K562 (cell line): Measurements from ENCODE around the gene OTUB2. TPM values are rescaled to one million over a fixed set of nuclear protein-coding genes. Genes with fewer than 3 reads are reported as not detected.

Source experiments
- ATAC-seq: fragments of 200-7000 bp; cut with Tn5 transposase; 3 replicates; pipeline ENCODE4 v1.9.1; 2020; ENCODE audit warnings: moderate library complexity
- BruUV-seq: library from RNA; stranded (reverse); fragments of 400-500 nt; replicated peaks from 2 replicates; lab custom pipeline; 2021; lab: Mats Ljungman, UMichigan
- CTCF ChIA-PET: fragments of 300-600 bp; formaldehyde crosslinking; extraction: SDS; loops from one replicate; lab custom pipeline; 2021; ENCODE audit warnings: low intra/inter-chr PET ratio; lab: Yijun Ruan, JAX
- POLR2A ChIA-PET: fragments of 300-600, 350-650 bp; sonication (Branson Sonifier 250); formaldehyde crosslinking; extraction: SDS; loops from one replicate; lab custom pipeline; 2021; ENCODE audit warnings: antibody characterized with exemption, inconsistent platforms; lab: Yijun Ruan, JAX
- DNase-seq, 4 experiments: peaks; one replicate each; pipeline versions ENCODE4 v3.0.0 to v3.0.0-alpha.2; 2011 to 2018; ENCODE audit warnings: low spot score in 3 of 4, mixed read lengths in 3 of 4; ENCODE audit errors: extremely low read depth in 1 of 4
- FAIRE-seq: peaks from 2 replicates; lab custom pipeline; 2011; peaks lifted over from hg19 to GRCh38; lab: Jason Lieb, UNC
- H2AFZ ChIP-seq: 2 replicates; pipeline ENCODE4 v1.6.0; 2011; ENCODE audit warnings: low read depth, low read length, control low read depth, inconsistent platforms
- H3K27ac ChIP-seq: fragments of 200-600 bp; 3 replicates; pipeline ENCODE4 v1.8.0; 2011; ENCODE audit warnings: low read depth, mild to moderate bottlenecking, control low read depth, inconsistent platforms, low read length, moderate library complexity, mixed read lengths; ENCODE audit errors: extremely low read depth
- H3K27me3 ChIP-seq, 2 experiments: fragments of 300-600 bp in 1 of 2; 2 replicates in 1 of 2; 3 replicates in 1 of 2; pipeline versions ENCODE4 v1.6.0 to v1.8.0; 2011; ENCODE audit warnings: inconsistent platforms in 2 of 2, low read length in 2 of 2, mild to moderate bottlenecking in 1 of 2, mixed read lengths in 1 of 2, moderate library complexity in 1 of 2; ENCODE audit not compliant: control insufficient read depth in 2 of 2, insufficient read depth in 2 of 2
- H3K36me3 ChIP-seq: fragments of 300-600 bp; 3 replicates; pipeline ENCODE4 v1.8.0; 2011; ENCODE audit warnings: mild to moderate bottlenecking, low read length, inconsistent platforms; ENCODE audit not compliant: control insufficient read depth, insufficient read depth
- H3K4me1 ChIP-seq, 2 experiments: fragments of 200-600 bp in 1 of 2; replicated peaks in 1 of 2; 2 replicates in 1 of 2; 3 replicates in 1 of 2; pipeline versions ENCODE4 v1.5.1 to v1.8.0; 2011; ENCODE audit warnings: inconsistent platforms in 2 of 2, low read length in 2 of 2, mild to moderate bottlenecking in 1 of 2, mixed read lengths in 1 of 2, moderate library complexity in 1 of 2; ENCODE audit not compliant: control insufficient read depth in 2 of 2, insufficient read depth in 2 of 2
- H3K4me2 ChIP-seq: 2 replicates; pipeline ENCODE4 v1.6.1; 2011; ENCODE audit warnings: low read length, control low read depth, inconsistent platforms, mixed read lengths; ENCODE audit not compliant: insufficient read depth
- H3K4me3 ChIP-seq: fragments of 200-600 bp; sonication (generic), shearing (Covaris generic); 2 replicates; pipeline ENCODE4 v1.5.1; 2016; ENCODE audit warnings: control low read depth, inconsistent platforms
- H3K79me2 ChIP-seq: fragments of 200-600 bp; 3 replicates; pipeline ENCODE4 v1.8.0; 2011; ENCODE audit warnings: low read length, inconsistent platforms; ENCODE audit not compliant: control insufficient read depth, insufficient read depth
- H3K9ac ChIP-seq, 2 experiments: 2 replicates each; pipeline versions ENCODE4 v1.6.0 to v1.6.1; 2011; ENCODE audit warnings: low read depth in 2 of 2, low read length in 2 of 2, control low read depth in 1 of 2, inconsistent platforms in 1 of 2, mild to moderate bottlenecking in 1 of 2, mixed read lengths in 1 of 2; ENCODE audit not compliant: insufficient read depth in 1 of 2
- H3K9me1 ChIP-seq: one replicate; pipeline ENCODE4 v1.6.0; 2011; ENCODE audit warnings: inconsistent platforms, mild to moderate bottlenecking, low read length, moderate library complexity; ENCODE audit not compliant: control insufficient read depth, insufficient read depth
- H3K9me3 ChIP-seq: replicated peaks from 2 replicates; pipeline ENCODE4 v1.5.1; 2011; ENCODE audit warnings: low read depth, low read length, inconsistent platforms; ENCODE audit not compliant: control insufficient read depth, insufficient read depth
- H4K20me1 ChIP-seq: replicated peaks from 2 replicates; pipeline ENCODE4 v1.6.1; 2011; ENCODE audit warnings: low read length, inconsistent platforms, mixed read lengths; ENCODE audit not compliant: control insufficient read depth, insufficient read depth
- CBFA2T3 ChIP-seq: fragments of 450-650 bp; IDR thresholded peaks from 2 replicates; pipeline ENCODE4 v1.6.1; 2017
- E2F8 ChIP-seq: fragments of 450-650 bp; IDR thresholded peaks from 2 replicates; pipeline ENCODE4 v1.7.1; 2018; ENCODE audit warnings: mild to moderate bottlenecking, low read depth; ENCODE audit not compliant: partially characterized antibody
- MTA3 ChIP-seq: fragments of 450-650 bp; formaldehyde crosslinking; IDR thresholded peaks from 2 replicates; pipeline ENCODE4 v1.6.1; 2017; ENCODE audit warnings: mild to moderate bottlenecking, borderline replicate concordance
- RBM39 ChIP-seq: fragments of 200-400 bp; formaldehyde crosslinking; optimal IDR thresholded peaks from 2 replicates; pipeline ENCODE3; 2018; ENCODE audit warnings: low read depth, low read length
- ZFP36 ChIP-seq: fragments of 150-350 bp; IDR thresholded peaks from 2 replicates; pipeline ENCODE4 v1.6.1; 2018; ENCODE audit warnings: low read length, low read depth; ENCODE audit not compliant: partially characterized antibody
- ZNF384 ChIP-seq: IDR thresholded peaks from 2 replicates; pipeline ENCODE4 v1.6.1; 2012; ENCODE audit warnings: low read depth, low read length, improper control_type of control experiment
- WGBS: fragments of 100-300 bp; shearing (Covaris generic); methylation state at CpG from one replicate; pipeline ENCODE4 v1.1.6; 2016; ENCODE audit warnings: low coverage, mixed read lengths; ENCODE audit not compliant: insufficient coverage; ENCODE audit errors: missing lambda C conversion rate; 5-methylcytosine and 5-hydroxymethylcytosine counted together
- in situ Hi-C: fragments of 300-500 bp; cut with MboI; formaldehyde crosslinking; loops from 4 replicates; pipeline ENCODE4 v1.15.0; 2018; ENCODE audit warnings: inconsistent platforms, mixed read lengths
- intact Hi-C: fragments of 100-400 bp; cut with micrococcal nuclease; formaldehyde crosslinking; loops from 2 replicates; pipeline ENCODE4 v1.14.2; 2022
- polyA plus RNA-seq, 8 experiments: library from polyadenylated mRNA; depleted of rRNA in 4 of 8; stranded (reverse) in 5 of 8; unstranded in 3 of 8; fragments of >200 nt; fragmentation: Nextera tagmentation in 2 of 8; fragmentation: Illumina TruSeq in 1 of 8; extraction: Ambion mirVana in 2 of 8; extraction: Trizol in 1 of 8; gene quantifications; 2 replicates each; pipeline versions ENCODE4 v1.2.1 to v1.2.3, GENCODE V29; 2011 to 2014; ENCODE audit warnings: inconsistent platforms in 1 of 8, missing spikeins in 1 of 8
- total RNA-seq, 7 experiments: library from RNA; depleted of rRNA in 6 of 7; stranded (reverse); fragments of >200 nt in 6 of 7; fragmentation: Illumina TruSeq in 2 of 7; extraction: Trizol in 2 of 7; gene quantifications; 2 replicates each; pipeline versions ENCODE4 v1.2.1 to v1.2.3, GENCODE V29; 2011 to 2021; ENCODE audit warnings: low replicate concordance in 1 of 7

The OTUB2 gene
- total and polyA plus RNA-seq, 9 of the 15 experiments (the other 6 are each of a cell fraction or from before 2014, with no cell fraction given), result 0.01 to 0.31 (median 0.11) TPM

GRCh38 chr14:94047581-94047980, 21.4 kb downstream of the OTUB2 start:
- no peak for TF ChIP-seq MTA3
- TF ChIP-seq CBFA2T3, result no peak
- no peak for TF ChIP-seq E2F8
- no peak for TF ChIP-seq ZNF384
- no peak for TF ChIP-seq ZFP36
- TF ChIP-seq RBM39, result no peak
- CTCF ChIA-PET, result no interaction called here
- POLR2A ChIA-PET, result no interaction called here
- in situ Hi-C loops (no loop called here), intact Hi-C loops (no loop called here)
- DNase-seq (no peak), ATAC-seq (no peak), FAIRE-seq (no peak)
- no peaks in the 10 kb centered on the region for H3K79me2 ChIP-seq
- no peak overlapping the region for H3K4me3 ChIP-seq
- no peak overlapping the region for H3K4me2 ChIP-seq
- H3K27me3 ChIP-seq, result no peaks in the 10 kb centered on the region
- peaks cover 71% of the 10 kb centered on the region; the same call in 2 of the 3 replicates for H3K36me3 ChIP-seq
- peaks cover 0 to 6% of the 10 kb centered on the region in 2 experiments; a peak in 2 of 5 replicates for H3K4me1 ChIP-seq
- no peaks in the 10 kb centered on the region for H4K20me1 ChIP-seq
- no CpG with 5 or more reads among the region's 3 CpGs for WGBS
- no peak overlapping the region for H3K27ac ChIP-seq
- no peak overlapping the region for H3K9ac ChIP-seq
- no TSS peak for BruUV-seq
- no peak overlapping the region for H2AFZ ChIP-seq
- no peaks in the 10 kb centered on the region for H3K9me1 ChIP-seq
- no peaks in the 10 kb centered on the region for H3K9me3 ChIP-seq
